ENCODE results near the gene GDF15.

The GDF15 gene

DNA sequence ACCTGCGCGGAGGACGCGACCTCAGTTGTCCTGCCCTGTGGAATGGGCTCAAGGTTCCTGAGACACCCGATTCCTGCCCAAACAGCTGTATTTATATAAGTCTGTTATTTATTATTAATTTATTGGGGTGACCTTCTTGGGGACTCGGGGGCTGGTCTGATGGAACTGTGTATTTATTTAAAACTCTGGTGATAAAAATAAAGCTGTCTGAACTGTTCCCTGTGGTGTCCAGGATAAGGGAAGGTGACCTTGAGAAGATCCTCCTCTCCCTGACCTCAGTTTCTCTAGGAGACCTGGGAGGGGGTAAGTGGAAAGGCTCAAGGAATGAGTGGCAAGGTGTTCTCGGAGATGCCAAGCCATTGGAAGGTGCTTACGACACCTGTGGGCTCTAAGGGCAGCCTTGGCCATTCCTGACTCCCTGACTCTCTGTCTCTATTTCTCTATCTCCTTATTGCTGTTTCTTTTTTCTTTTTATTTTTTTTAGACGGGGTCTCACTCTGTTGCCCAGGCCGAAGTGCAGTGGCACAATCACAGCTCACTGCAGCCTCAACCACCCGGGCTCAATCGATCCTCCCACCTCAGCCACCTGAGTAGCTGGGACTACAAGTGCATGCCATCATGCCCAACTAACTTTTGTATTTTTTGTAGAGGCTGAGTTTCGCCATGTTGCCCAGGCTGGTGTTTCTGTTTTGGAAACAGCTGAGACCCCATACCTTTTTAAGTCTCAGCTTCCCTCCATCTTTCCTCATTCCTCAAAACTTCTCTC, 3.2 kb downstream of the GDF15 start:
- H3K36me3 ChIP-seq (ENCODE audit: insufficient read depth, low read length) = no peaks in the 10 kb centered on the region
- H2AFZ ChIP-seq (ENCODE audit: low read length) = peak overlapping the region; percentile 76; the same call in 1 of the 2 replicates
- H3F3A ChIP-seq (ENCODE audit: low read depth) = no peaks in the 10 kb centered on the region
- no peaks in the 10 kb centered on the region for H4K20me1 ChIP-seq (ENCODE audit: insufficient read depth, low read length, poor library complexity, severe bottlenecking)
- H3K4me1 ChIP-seq (ENCODE audit: insufficient read depth, low read length, poor library complexity, severe bottlenecking) = no peaks in the 10 kb centered on the region
- H3K9ac ChIP-seq (ENCODE audit: low read depth, low read length, poor library complexity, severe bottlenecking) = no peak overlapping the region
- TF ChIP-seq EZH2phosphoT487 (IDR thresholded peaks at IDR 0.05; ENCODE audit: borderline replicate concordance) = no peak
- TF ChIP-seq, protein P1, sequence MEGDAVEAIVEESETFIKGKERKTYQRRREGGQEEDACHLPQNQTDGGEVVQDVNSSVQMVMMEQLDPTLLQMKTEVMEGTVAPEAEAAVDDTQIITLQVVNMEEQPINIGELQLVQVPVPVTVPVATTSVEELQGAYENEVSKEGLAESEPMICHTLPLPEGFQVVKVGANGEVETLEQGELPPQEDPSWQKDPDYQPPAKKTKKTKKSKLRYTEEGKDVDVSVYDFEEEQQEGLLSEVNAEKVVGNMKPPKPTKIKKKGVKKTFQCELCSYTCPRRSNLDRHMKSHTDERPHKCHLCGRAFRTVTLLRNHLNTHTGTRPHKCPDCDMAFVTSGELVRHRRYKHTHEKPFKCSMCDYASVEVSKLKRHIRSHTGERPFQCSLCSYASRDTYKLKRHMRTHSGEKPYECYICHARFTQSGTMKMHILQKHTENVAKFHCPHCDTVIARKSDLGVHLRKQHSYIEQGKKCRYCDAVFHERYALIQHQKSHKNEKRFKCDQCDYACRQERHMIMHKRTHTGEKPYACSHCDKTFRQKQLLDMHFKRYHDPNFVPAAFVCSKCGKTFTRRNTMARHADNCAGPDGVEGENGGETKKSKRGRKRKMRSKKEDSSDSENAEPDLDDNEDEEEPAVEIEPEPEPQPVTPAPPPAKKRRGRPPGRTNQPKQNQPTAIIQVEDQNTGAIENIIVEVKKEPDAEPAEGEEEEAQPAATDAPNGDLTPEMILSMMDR (conservative IDR thresholded peaks at IDR 0.05; ENCODE audit: low read length) = no peak
- no peaks in the 10 kb centered on the region for H3K9me3 ChIP-seq (ENCODE audit: insufficient read depth, low read depth, low read length)
- peak overlapping the region; percentile 50 for H3K4me3 ChIP-seq (ENCODE audit: low read length, poor library complexity, severe bottlenecking)
- no peaks in the 10 kb centered on the region for H3K9me2 ChIP-seq (replicated peaks; ENCODE audit: low read depth, low read length)
- H3K4me2 ChIP-seq (ENCODE audit: low read depth, low read length, poor library complexity, severe bottlenecking) = peak overlapping the region; percentile 55
- no peaks in the 10 kb centered on the region for H3K27me3 ChIP-seq (ENCODE audit: insufficient read depth, low read length, poor library complexity, severe bottlenecking)
- no peaks in the 10 kb centered on the region for H3K79me2 ChIP-seq (ENCODE audit: insufficient read depth, low read length)

DNA sequence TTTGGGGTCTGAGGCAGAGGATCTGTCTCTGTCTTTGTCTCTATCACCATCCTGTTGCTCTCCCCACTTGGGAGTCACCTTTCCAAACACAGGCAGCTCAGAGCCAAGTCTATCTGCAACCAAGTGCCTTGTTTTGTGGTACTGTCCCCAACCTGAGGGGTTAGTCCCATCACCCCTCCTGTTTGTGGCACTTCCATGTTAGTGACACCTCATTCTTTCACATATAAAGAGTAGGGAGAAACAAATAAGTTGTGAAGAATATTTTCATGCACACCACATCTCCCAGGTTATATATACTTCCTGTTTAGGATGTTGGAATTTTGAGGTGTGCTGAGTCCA, 3.7 kb downstream of the GDF15 start:
- no peaks in the 10 kb centered on the region for H3K9me3 ChIP-seq (ENCODE audit: insufficient read depth, low read depth, low read length)
- H3K79me2 ChIP-seq (ENCODE audit: insufficient read depth, low read length) = no peaks in the 10 kb centered on the region
- H2AFZ ChIP-seq (ENCODE audit: low read length) = no peak overlapping the region
- no peak for TF ChIP-seq EZH2phosphoT487 (IDR thresholded peaks at IDR 0.05; ENCODE audit: borderline replicate concordance)
- TF ChIP-seq, protein P1 (conservative IDR thresholded peaks at IDR 0.05; ENCODE audit: low read length) = no peak
- H3K4me3 ChIP-seq (ENCODE audit: low read length, poor library complexity, severe bottlenecking) = no peak overlapping the region
- H3K9ac ChIP-seq (ENCODE audit: low read depth, low read length, poor library complexity, severe bottlenecking) = no peak overlapping the region
- H3K36me3 ChIP-seq (ENCODE audit: insufficient read depth, low read length) = no peaks in the 10 kb centered on the region
- H3F3A ChIP-seq (ENCODE audit: low read depth) = no peaks in the 10 kb centered on the region
- no peak overlapping the region for H3K4me2 ChIP-seq (ENCODE audit: low read depth, low read length, poor library complexity, severe bottlenecking)
- H3K27me3 ChIP-seq (ENCODE audit: insufficient read depth, low read length, poor library complexity, severe bottlenecking) = no peaks in the 10 kb centered on the region
- H3K4me1 ChIP-seq (ENCODE audit: insufficient read depth, low read length, poor library complexity, severe bottlenecking) = no peaks in the 10 kb centered on the region
- no peaks in the 10 kb centered on the region for H4K20me1 ChIP-seq (ENCODE audit: insufficient read depth, low read length, poor library complexity, severe bottlenecking)
- no peaks in the 10 kb centered on the region for H3K9me2 ChIP-seq (replicated peaks; ENCODE audit: low read depth, low read length)

DNA sequence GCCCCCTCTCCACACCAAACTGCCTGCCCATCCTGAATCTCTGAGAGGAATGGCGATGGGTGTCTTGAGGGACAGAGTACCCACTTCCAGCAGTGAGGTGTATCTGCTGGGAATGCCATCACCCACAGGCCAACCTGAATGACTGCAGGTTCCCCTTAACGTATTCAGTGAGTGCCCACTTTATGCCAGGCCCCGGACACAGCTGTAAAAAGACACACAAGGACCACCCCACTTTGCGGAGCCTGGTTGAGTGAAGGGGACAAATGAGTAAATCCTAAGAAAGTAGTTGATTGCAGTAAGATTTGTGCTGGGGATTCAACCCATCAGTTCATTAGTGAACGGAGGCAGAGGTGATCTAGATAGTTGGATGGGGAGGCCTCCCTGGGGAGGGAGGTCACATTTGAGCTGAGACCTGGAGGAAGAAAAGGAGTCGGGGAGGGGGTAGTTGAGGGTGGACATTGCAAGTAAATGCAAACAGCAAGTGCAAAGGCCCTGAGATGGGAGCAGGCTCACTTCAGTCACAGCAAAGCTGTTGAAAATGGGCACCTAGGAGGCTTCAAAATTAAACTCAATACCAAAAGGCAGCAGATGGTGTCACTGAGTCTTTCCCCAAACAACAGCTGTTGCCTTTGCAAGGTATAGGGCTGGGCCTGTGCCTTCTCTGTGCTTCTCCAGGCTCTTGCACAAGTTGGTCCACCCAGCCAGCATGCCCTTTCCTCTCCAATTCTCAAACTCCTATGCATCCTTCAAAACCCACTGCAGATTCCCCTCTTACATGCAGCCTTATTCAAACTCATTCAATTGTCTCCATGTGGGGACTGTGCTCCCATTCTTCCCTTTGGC, 4.3 kb downstream of the GDF15 start:
- no peaks in the 10 kb centered on the region for H3K27me3 ChIP-seq (ENCODE audit: insufficient read depth, low read length, poor library complexity, severe bottlenecking)

More for the DNA sequence above, 4.3 kb downstream of the GDF15 start:
- Histone ChIP-seq H4K20me1 (ENCODE audit: insufficient read depth, low read length, poor library complexity, severe bottlenecking) (no peaks in the 10 kb centered on the region), H3K9ac (ENCODE audit: low read depth, low read length, poor library complexity, severe bottlenecking) (no peak overlapping the region), H3K79me2 (ENCODE audit: insufficient read depth, low read length) (no peaks in the 10 kb centered on the region), H3F3A (ENCODE audit: low read depth) (no peaks in the 10 kb centered on the region), H3K4me3 (ENCODE audit: low read length, poor library complexity, severe bottlenecking) (no peak overlapping the region), H3K9me3 (ENCODE audit: insufficient read depth, low read depth, low read length) (no peaks in the 10 kb centered on the region), H2AFZ (ENCODE audit: low read length) (no peak overlapping the region), H3K4me2 (ENCODE audit: low read depth, low read length, poor library complexity, severe bottlenecking) (no peak overlapping the region), H3K36me3 (ENCODE audit: insufficient read depth, low read length) (no peaks in the 10 kb centered on the region), H3K4me1 (ENCODE audit: insufficient read depth, low read length, poor library complexity, severe bottlenecking) (no peaks in the 10 kb centered on the region), H3K9me2 (replicated peaks; ENCODE audit: low read depth, low read length) (no peaks in the 10 kb centered on the region)
- TF ChIP-seq EZH2phosphoT487 (IDR thresholded peaks at IDR 0.05; ENCODE audit: borderline replicate concordance) = no peak
- TF ChIP-seq, protein P1 (conservative IDR thresholded peaks at IDR 0.05; ENCODE audit: low read length) = no peak

Data from Loucy (cell line).